NAMALWA (cell line): ENCODE data around the gene CSH2.

Experiments used
- DNase-seq: peaks from one replicate; pipeline ENCODE4 v3.0.0-alpha.2; 2015; ENCODE audit warnings: low spot score

The CSH2 gene

DNA sequence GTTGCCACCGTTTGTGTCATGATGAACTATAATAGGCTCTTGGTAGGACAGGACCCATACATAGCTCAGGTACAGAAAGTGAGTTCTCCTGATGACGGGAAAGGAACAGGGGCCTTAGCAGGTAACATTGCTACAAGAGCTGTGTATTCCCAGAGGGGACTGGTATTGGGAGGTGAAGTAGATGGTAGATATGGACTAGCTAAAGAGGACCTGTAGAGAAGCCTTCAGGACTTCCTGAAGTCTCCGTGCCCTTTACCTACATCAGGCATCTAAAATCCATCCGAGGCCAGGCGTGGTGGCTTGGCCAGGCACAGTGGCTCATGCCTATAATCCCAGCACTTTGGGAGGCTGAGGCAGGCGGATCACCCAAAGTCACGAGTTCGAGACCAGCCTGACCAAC lies 18.3 kb downstream of the CSH2 start:
- DNase-seq: no peak

- no peak for DNase-seq
Observed at GRCh38 chr17:63854709-63855108, 18.8 kb downstream of the CSH2 start.

DNA sequence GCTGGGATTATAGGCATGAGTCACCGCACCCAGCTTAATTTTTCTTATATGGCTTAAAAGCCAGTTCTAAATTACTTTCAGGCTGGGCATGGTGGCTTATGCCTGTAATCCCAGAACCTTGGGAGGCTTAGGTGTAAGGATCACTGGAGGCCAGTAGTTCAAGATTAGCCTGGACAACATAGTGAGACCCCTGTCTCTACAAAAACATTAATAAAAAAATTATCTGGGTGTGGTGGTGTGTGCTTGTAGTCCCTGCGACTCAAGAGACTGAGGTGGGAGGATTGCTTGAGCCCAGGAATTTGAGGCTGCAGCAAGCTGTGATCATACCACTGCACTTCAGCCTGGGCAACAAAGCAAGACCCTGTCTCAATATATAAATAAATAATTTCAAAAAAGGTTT lies 20.2 kb downstream of the CSH2 start:
- DNase-seq: no peak

DNA sequence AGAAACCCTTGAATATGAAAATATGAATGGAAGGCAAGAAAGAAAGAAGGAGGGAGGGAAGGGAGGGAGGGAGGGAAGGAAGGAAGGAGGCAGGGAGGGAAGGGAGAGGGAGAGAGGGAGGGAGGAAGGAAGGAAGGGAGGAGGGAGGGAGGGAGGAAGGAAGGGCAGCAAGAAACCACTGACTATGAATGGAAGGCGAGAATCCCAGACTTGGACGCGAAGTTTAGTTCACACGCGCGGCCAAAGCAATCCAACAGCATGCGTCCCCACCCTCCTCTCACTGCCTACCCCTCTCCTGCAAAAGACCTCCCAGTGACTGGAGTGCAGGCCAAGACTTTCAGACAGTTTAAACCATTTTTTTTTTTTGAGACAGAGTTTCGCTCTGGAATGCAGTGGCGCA lies 23.1 kb downstream of the CSH2 start:
- DNase-seq: no peak

- DNase-seq: peak; percentile 94
Observed at GRCh38 chr17:63848834-63849689, 24.4 kb downstream of the CSH2 start.

DNA sequence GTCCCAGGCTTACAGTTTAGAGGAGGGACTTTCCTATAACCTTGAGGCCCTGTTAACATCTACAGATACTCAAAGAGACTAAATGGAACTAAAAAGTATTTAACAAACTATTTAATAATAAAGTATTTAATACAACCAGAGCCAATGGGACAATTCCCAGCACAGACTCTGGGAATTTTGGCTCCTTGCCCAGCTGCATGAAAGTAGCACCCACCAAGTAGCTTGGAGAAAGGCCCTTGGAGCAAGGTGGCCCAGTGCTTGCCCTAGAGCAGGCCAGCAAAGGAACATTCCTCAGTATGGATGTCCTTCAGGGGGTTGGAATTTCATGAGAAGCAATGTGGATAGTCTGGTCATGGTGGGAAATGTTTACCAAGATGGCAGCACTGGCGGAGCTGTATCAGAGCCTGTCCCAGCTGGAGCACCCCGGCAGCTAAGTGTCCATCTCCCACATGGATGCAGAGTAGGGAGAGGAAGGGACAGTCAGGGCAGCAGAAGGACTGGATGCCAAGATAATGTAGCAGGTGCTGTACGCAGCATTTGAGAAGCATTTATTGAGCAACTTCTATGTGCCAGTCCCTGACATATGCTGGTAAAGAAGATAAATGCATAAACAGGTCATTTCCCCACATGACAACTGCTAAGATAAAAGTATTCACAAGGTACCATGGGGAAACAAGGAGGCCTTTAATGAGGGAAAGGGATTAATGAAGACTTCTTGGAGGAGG lies 25.8 kb downstream of the CSH2 start:
- DNase-seq: no peak

GRCh38 chr17:63845509-63845908 lies 28.0 kb downstream of the CSH2 start:
- DNase-seq: no peak

DNA sequence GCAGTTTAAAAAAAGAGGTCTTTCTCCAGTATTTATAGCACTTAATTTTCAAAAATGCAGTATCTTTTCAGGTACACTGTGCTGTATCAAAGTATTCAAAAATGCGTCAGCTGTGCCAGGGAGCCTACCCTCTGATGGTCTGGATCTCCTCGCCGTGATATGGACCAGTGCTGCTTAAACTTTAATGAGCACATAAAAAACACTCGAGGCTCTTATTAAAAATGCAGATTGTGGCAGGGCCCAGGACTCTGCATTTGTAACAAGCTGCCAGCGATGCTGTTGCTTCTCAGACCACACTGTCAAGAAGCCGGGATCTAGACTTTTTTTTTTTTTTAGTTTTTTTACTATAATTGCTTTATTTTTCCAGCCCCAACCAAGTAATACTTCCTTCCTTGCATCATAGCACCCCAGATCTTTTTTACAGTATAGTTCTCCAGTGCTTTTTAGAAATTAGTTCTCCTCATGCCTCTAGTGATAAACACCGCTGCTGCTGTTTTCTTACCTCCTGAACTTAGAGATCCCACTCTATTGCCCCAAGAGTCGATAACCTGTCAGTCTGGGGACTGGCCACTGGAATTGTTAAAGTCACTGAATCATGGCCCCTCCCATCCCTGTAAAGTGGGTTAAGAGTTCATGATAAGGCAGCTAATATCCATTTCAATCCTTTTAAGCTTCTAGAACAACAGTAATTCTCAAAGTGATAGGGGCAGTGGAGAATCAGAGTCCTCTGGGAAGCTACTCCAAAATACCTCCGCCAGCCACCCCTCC lies 29.4 kb downstream of the CSH2 start:
- DNase-seq: peak; percentile 26

DNA sequence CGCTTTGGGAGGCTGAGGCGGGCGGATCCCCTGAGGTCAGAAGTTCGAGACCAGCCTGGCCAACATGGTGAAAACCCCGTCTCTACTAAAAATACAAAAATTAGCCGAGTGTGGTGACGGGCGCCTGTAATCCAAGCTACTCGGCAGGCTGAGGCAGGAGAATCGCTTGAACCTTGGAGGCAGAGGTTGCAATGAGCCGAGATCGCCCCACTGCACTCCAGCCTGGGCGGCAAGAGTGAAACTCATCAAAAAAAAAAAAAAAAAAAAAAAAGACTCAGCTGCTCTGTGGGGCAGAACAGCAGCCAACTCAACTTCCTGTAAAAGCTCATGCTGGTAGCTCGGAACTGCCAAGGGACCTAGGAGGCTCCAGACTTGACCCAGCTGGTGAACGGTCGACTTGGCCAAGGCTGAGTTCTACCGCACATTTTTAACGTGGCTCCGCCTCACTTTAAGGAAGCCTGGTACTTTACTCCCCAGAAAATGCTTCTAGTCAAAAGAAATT lies 30.0 kb downstream of the CSH2 start:
- DNase-seq: peak; percentile 93

- DNase-seq: peak; percentile 98
Observed at GRCh38 chr17:63842540-63843386, 30.7 kb downstream of the CSH2 start, which contains the start of gene SMARCD2. TSS of gene SMARCD2 (minus strand) at chr17:63842685. CDS start at chr17:63842674, 11 bp downstream.

GRCh38 chr17:63842173-63842539 lies 31.3 kb downstream of the CSH2 start:
- DNase-seq: no peak

- peak; percentile 59 for DNase-seq
Observed at GRCh38 chr17:63841350-63842172, 31.9 kb downstream of the CSH2 start.

GRCh38 chr17:63840591-63841349 lies 32.7 kb downstream of the CSH2 start:
- DNase-seq: no peak

DNA sequence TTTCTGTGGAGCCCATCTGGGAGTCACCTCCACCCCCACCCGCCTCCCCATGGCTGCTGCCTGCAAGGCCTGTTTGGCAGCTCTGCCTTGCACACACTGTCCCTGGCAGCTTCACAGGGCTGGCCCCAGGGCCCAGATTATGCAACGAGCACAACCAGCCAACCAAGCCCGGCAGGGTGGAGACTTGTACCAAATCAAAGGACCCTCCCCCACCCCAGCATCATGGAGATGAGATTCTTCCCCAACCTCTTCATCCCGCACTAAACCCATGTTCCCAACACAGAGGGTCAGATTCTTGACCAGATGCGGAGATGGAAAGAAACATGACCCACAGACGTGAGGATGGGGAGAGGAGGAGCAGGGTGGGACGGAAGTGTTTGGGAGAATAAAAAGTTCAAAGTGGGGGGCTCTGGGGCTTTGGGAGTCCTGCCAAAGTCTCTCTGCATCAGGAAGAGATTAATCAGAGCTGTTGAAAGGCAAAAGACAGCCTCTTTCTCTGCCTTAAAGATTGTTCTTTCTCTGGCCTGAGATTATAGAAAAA lies 34.8 kb downstream of the CSH2 start:
- no peak for DNase-seq

- DNase-seq: no peak
Observed at GRCh38 chr17:63837962-63838600, 35.4 kb downstream of the CSH2 start.

GRCh38 chr17:63837480-63837879 lies 36.0 kb downstream of the CSH2 start:
- no peak for DNase-seq

- DNase-seq: no peak
Observed at GRCh38 chr17:63836811-63837210, 36.7 kb downstream of the CSH2 start.

- no peak for DNase-seq
Observed at GRCh38 chr17:63835167-63835720, 38.2 kb downstream of the CSH2 start.
